Measurements from ENCODE around the gene PEX5L.

DNA sequence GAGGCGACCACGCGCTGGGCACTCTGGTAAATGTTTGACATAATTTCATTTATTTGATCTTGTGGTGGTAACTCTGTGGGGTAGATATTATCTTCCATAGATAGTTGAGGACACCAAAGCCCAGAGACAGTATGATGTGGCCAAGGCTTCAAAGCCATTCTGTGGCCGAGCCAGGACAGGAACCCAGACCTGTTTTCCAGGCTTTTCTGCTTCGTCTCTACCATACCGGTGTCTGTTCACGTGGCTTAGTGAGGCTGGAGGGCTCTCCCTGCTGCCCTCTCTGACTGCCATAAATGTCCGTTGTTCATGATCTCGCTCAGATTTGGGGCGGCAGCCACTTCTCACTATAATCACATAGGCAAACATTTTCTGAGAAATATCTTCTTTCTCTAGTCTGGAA is 134.7 kb downstream of the PEX5L start:
- TF ChIP-seq ZFX (IDR thresholded peaks at IDR 0.05; ENCODE audit: borderline replicate concordance) = no peak
- TF ChIP-seq, protein P1, sequence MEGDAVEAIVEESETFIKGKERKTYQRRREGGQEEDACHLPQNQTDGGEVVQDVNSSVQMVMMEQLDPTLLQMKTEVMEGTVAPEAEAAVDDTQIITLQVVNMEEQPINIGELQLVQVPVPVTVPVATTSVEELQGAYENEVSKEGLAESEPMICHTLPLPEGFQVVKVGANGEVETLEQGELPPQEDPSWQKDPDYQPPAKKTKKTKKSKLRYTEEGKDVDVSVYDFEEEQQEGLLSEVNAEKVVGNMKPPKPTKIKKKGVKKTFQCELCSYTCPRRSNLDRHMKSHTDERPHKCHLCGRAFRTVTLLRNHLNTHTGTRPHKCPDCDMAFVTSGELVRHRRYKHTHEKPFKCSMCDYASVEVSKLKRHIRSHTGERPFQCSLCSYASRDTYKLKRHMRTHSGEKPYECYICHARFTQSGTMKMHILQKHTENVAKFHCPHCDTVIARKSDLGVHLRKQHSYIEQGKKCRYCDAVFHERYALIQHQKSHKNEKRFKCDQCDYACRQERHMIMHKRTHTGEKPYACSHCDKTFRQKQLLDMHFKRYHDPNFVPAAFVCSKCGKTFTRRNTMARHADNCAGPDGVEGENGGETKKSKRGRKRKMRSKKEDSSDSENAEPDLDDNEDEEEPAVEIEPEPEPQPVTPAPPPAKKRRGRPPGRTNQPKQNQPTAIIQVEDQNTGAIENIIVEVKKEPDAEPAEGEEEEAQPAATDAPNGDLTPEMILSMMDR (IDR thresholded peaks at IDR 0.05) = no peak

Measured in 22Rv1 (cell line).